Gastroesophageal sphincter (tissue), 4 donors: ENCODE results near the gene XG. TPM values are rescaled to one million over a fixed set of nuclear protein-coding genes. Genes with fewer than 3 reads are reported as not detected.
"Not testable (repeated sequence)": the region's sequence is repeated elsewhere in the genome, so short reads cannot be mapped to it uniquely, and the experiment has no call there.

Source experiments
- ATAC-seq: fragments of 150-250 bp; one replicate; pipeline ENCODE4 v1.9.1; 2016; ENCODE audit warnings: mild to moderate bottlenecking, moderate library complexity
- H3K27ac ChIP-seq, 4 donors: fragments of 200-600 bp; sonication (generic) in 3 of 4; 1 replicate in 3 of 4; 2 replicates in 1 of 4; pipeline ENCODE4 v1.5.1; 2016 to 2019
- H3K27me3 ChIP-seq: fragments of 200-600 bp; sonication (generic); one replicate; pipeline ENCODE4 v1.5.1; 2019
- H3K36me3 ChIP-seq, 2 donors: fragments of 200-600 bp; sonication (generic); one replicate each; pipeline ENCODE4 v1.5.1; 2019; ENCODE audit warnings: control low read depth in 1 of 2
- H3K4me1 ChIP-seq, 3 donors: fragments of 200-600 bp; sonication (generic); 1 replicate in 2 of 3; 2 replicates in 1 of 3; pipeline ENCODE4 v1.5.1; 2016 to 2019; ENCODE audit warnings: control low read depth in 2 of 3
- H3K4me3 ChIP-seq, 2 donors: fragments of 200-600 bp; sonication (generic); one replicate each; pipeline ENCODE4 v1.5.1; 2019; ENCODE audit warnings: mild to moderate bottlenecking in 1 of 2, moderate library complexity in 1 of 2
- H3K9me3 ChIP-seq, 3 donors: fragments of 200-600 bp; sonication (generic); one replicate each; pipeline ENCODE4 v1.5.1; 2017 to 2019; ENCODE audit warnings: control low read depth in 2 of 3
- CTCF ChIP-seq, 4 experiments: fragments of 200-600 bp in 2 of 4; fragments of 450-650 bp in 2 of 4; sonication (generic) in 1 of 4; IDR thresholded peaks; one replicate each; pipeline ENCODE4 v1.5.1; 2017 to 2019; ENCODE audit warnings: antibody characterized with exemption in 4 of 4, mild to moderate bottlenecking in 2 of 4, moderate library complexity in 2 of 4
- EP300 ChIP-seq: sonication (generic); formaldehyde crosslinking; IDR thresholded peaks from one replicate; pipeline ENCODE4 v1.6.1; 2017; ENCODE audit warnings: antibody characterized with exemption, mild to moderate bottlenecking
- POLR2A ChIP-seq, 2 donors: fragments of 450-650 bp; IDR thresholded peaks; one replicate each; pipeline ENCODE4 v1.6.1; 2017; ENCODE audit warnings: antibody characterized with exemption in 2 of 2, mild to moderate bottlenecking in 2 of 2, moderate library complexity in 1 of 2
- POLR2AphosphoS5 ChIP-seq: sonication (generic); formaldehyde crosslinking; IDR thresholded peaks from one replicate; pipeline ENCODE4 v1.6.1; 2017; ENCODE audit warnings: antibody characterized with exemption
- WGBS, 2 donors: methylation state at CpG; one replicate each; pipeline ENCODE4 v1.1.5; 2018; ENCODE audit warnings: low coverage in 1 of 2; 5-methylcytosine and 5-hydroxymethylcytosine counted together
- total RNA-seq, 4 donors: library from RNA; depleted of rRNA; stranded (reverse); fragments of >200 nt; gene quantifications; one replicate each; pipeline ENCODE4 v1.1.0, GENCODE V29; 2016

Gene XG
- total RNA-seq, 4 donors from 2014 or later = 0.19 to 0.67 (median 0.47) TPM; not detected in 1

GRCh38 chrX:2732649-2733048, 19.2 kb upstream of the XG start:
- ATAC-seq = no peak
- no peak overlapping the region for H3K27ac ChIP-seq
- no peak for TF ChIP-seq EP300
- TF ChIP-seq POLR2AphosphoS5 = no peak
- no peak for TF ChIP-seq POLR2A (IDR thresholded peaks at IDR 0.05)
- TF ChIP-seq CTCF (IDR thresholded peaks at IDR 0.05) = no peak
- H3K27me3 ChIP-seq = no peaks in the 10 kb centered on the region
- H3K36me3 ChIP-seq = peaks cover 0 to 95% of the 10 kb centered on the region in 2 donors
- no peaks in the 10 kb centered on the region for H3K9me3 ChIP-seq
- no peaks in the 10 kb centered on the region for H3K4me1 ChIP-seq
- no peak overlapping the region for H3K4me3 ChIP-seq

GRCh38 chrX:2733286-2733685, 18.6 kb upstream of the XG start:
- Histone ChIP-seq H3K36me3 (peaks cover 0 to 95% of the 10 kb centered on the region in 2 donors), H3K4me1 (no peaks in the 10 kb centered on the region), H3K9me3 (no peaks in the 10 kb centered on the region), H3K4me3 (no peak overlapping the region), H3K27me3 (no peaks in the 10 kb centered on the region), H3K27ac (no peak overlapping the region)
- WGBS, 2 donors = 86% methylated on average over 9 of the region's 9 CpGs
- no peak for ATAC-seq
- TF ChIP-seq EP300 (no peak), CTCF (IDR thresholded peaks at IDR 0.05) (no peak), POLR2AphosphoS5 (no peak), POLR2A (IDR thresholded peaks at IDR 0.05) (no peak)

GRCh38 chrX:2735270-2735669, 16.6 kb upstream of the XG start:
- no peak overlapping the region for H3K27ac ChIP-seq
- H3K4me1 ChIP-seq = no peaks in the 10 kb centered on the region
- H3K36me3 ChIP-seq = peaks cover 0 to 95% of the 10 kb centered on the region in 2 donors
- no peak for ATAC-seq
- TF ChIP-seq POLR2A (IDR thresholded peaks at IDR 0.05) = no peak
- TF ChIP-seq POLR2AphosphoS5 = no peak
- no peak for TF ChIP-seq CTCF (IDR thresholded peaks at IDR 0.05)
- no peak for TF ChIP-seq EP300
- 96 to 98% methylated on average over 4 of the region's 4 CpGs for WGBS, 2 donors
- no peak overlapping the region for H3K4me3 ChIP-seq
- H3K27me3 ChIP-seq = no peaks in the 10 kb centered on the region
- H3K9me3 ChIP-seq = no peaks in the 10 kb centered on the region

GRCh38 chrX:2740672-2741071, 11.2 kb upstream of the XG start:
- no peaks in the 10 kb centered on the region for H3K27me3 ChIP-seq
- WGBS, 2 donors = 80 to 93% methylated on average over 3 to 11 of the region's 11 CpGs
- peaks cover 0 to 81% of the 10 kb centered on the region in 2 donors for H3K36me3 ChIP-seq
- TF ChIP-seq EP300 = no peak
- TF ChIP-seq CTCF (IDR thresholded peaks at IDR 0.05) = no peak
- no peak for TF ChIP-seq POLR2A (IDR thresholded peaks at IDR 0.05)
- no peak for TF ChIP-seq POLR2AphosphoS5
- H3K4me1 ChIP-seq = peaks cover 0 to 3% (median 0%) of the 10 kb centered on the region in 3 donors
- H3K9me3 ChIP-seq = no peaks in the 10 kb centered on the region
- no peak overlapping the region for H3K4me3 ChIP-seq
- no peak overlapping the region for H3K27ac ChIP-seq
- ATAC-seq = no peak

- no peaks in the 10 kb centered on the region for H3K27me3 ChIP-seq
- H3K27ac ChIP-seq = no peak overlapping the region
- H3K4me1 ChIP-seq = peaks cover 0 to 10% (median 0%) of the 10 kb centered on the region in 3 donors
- peaks cover 0 to 73% of the 10 kb centered on the region in 2 donors for H3K36me3 ChIP-seq
- TF ChIP-seq POLR2A (IDR thresholded peaks at IDR 0.05) (no peak), POLR2AphosphoS5 (no peak), EP300 (no peak), CTCF (IDR thresholded peaks at IDR 0.05) (no peak)
- ATAC-seq = no peak
- 91 to 95% methylated on average over 3 of the region's 3 CpGs for WGBS, 2 donors
- no peak overlapping the region for H3K4me3 ChIP-seq
- H3K9me3 ChIP-seq = no peaks in the 10 kb centered on the region
Observed at GRCh38 chrX:2741386-2741785, 10.5 kb upstream of the XG start.

- not testable (repeated sequence) for H3K4me3 ChIP-seq, H3K27ac ChIP-seq, ATAC-seq, H3K9me3 ChIP-seq, H3K27me3 ChIP-seq
- peaks cover 0 to 25% of the 10 kb centered on the region in 2 donors for H3K36me3 ChIP-seq
- H3K4me1 ChIP-seq = peaks cover 0 to 17% (median 0%) of the 10 kb centered on the region in 3 donors
- WGBS, 2 donors = 22 to 32% methylated on average over 2 to 6 of the region's 6 CpGs
Observed at GRCh38 chrX:2746250-2746649, 5.6 kb upstream of the XG start.
